HepG2 (cell line): ENCODE data around the gene SLC25A11. TPM values are rescaled to one million over a fixed set of nuclear protein-coding genes. Genes with fewer than 3 reads are reported as not detected.

Experiments used
- ARID4A ChIP-seq: sonication (generic); formaldehyde crosslinking; IDR thresholded peaks from 2 replicates; pipeline ENCODE4 v1.5.0; 2020; ENCODE audit warnings: mild to moderate bottlenecking, missing genetic modification reagents, borderline replicate concordance
- HDAC2 ChIP-seq: sonication (generic); formaldehyde crosslinking; IDR thresholded peaks from 2 replicates; pipeline ENCODE4 v1.4.0; 2020; ENCODE audit warnings: missing genetic modification reagents
- HNRNPLL ChIP-seq: fragments of 200-400 bp; formaldehyde crosslinking; IDR thresholded peaks from 2 replicates; pipeline ENCODE4 v1.6.1; 2017; ENCODE audit warnings: mild to moderate bottlenecking, low read depth, low read length; ENCODE audit not compliant: poor library complexity, severe bottlenecking
- JARID2 ChIP-seq: sonication (generic); formaldehyde crosslinking; IDR thresholded peaks from 2 replicates; pipeline ENCODE4 v1.8.1; 2023; ENCODE audit warnings: missing genetic modification reagents, inconsistent platforms; ENCODE audit not compliant: insufficient replicate concordance
- KAT2B ChIP-seq: fragments of 150-350 bp; IDR thresholded peaks from 2 replicates; pipeline ENCODE4 v1.6.1; 2014; ENCODE audit warnings: low read depth, low read length, borderline replicate concordance
- NFE2 ChIP-seq: sonication (generic); formaldehyde crosslinking; IDR thresholded peaks from 2 replicates; pipeline ENCODE4 v1.4.0; 2020; ENCODE audit warnings: missing genetic modification reagents
- NR2F1 ChIP-seq, 2 experiments: fragments of 450-650 bp in 1 of 2; formaldehyde crosslinking in 1 of 2; IDR thresholded peaks; 2 replicates each; pipeline versions ENCODE4 v1.5.0 to v1.6.1; 2016 to 2020; ENCODE audit warnings: mild to moderate bottlenecking in 1 of 2, missing compliant biosample characterization in 1 of 2, missing genetic modification reagents in 1 of 2, moderate library complexity in 1 of 2
- PAF1 ChIP-seq: IDR thresholded peaks from 2 replicates; pipeline ENCODE4 v1.6.1; 2016; ENCODE audit warnings: missing genetic modification reagents, missing compliant biosample characterization
- POGZ ChIP-seq: sonication (generic); formaldehyde crosslinking; IDR thresholded peaks from 2 replicates; pipeline ENCODE4 v1.4.0; 2020; ENCODE audit warnings: mild to moderate bottlenecking, missing genetic modification reagents
- PTBP1 ChIP-seq: fragments of 200-400 bp; formaldehyde crosslinking; IDR thresholded peaks from 2 replicates; pipeline ENCODE4 v1.6.1; 2018; ENCODE audit warnings: low read length, low read depth; ENCODE audit not compliant: poor library complexity, severe bottlenecking
- SP5 ChIP-seq: IDR thresholded peaks from 2 replicates; pipeline ENCODE4 v1.6.1; 2016; ENCODE audit warnings: low read depth, borderline replicate concordance
- SRSF4 ChIP-seq: fragments of 200-400 bp; formaldehyde crosslinking; IDR thresholded peaks from one replicate; pipeline ENCODE4 v1.6.1; 2018; ENCODE audit warnings: mild to moderate bottlenecking, low read depth, low read length, moderate library complexity; ENCODE audit not compliant: poor library complexity, severe bottlenecking
- TERF1 ChIP-seq: sonication (generic); formaldehyde crosslinking; IDR thresholded peaks from 2 replicates; pipeline ENCODE4 v1.8.0; 2022; ENCODE audit warnings: mild to moderate bottlenecking, missing genetic modification reagents, moderate library complexity
- THAP11 ChIP-seq: IDR thresholded peaks from 2 replicates; pipeline ENCODE4 v1.6.1; 2016; ENCODE audit warnings: missing biosample characterization, missing genetic modification reagents
- ZBTB42 ChIP-seq: sonication (generic); formaldehyde crosslinking; IDR thresholded peaks from 2 replicates; pipeline ENCODE4 v1.5.0; 2020; ENCODE audit warnings: mild to moderate bottlenecking, missing genetic modification reagents
- ZNF296 ChIP-seq: sonication (generic); formaldehyde crosslinking; conservative IDR thresholded peaks from 2 replicates; pipeline ENCODE4 v1.5.0; 2020; ENCODE audit warnings: mild to moderate bottlenecking, missing genetic modification reagents
- ZNF30 ChIP-seq: sonication (generic); formaldehyde crosslinking; IDR thresholded peaks from 2 replicates; pipeline ENCODE4 v1.5.0; 2020; ENCODE audit warnings: mild to moderate bottlenecking, missing genetic modification reagents
- ZNF362 ChIP-seq: sonication (generic); formaldehyde crosslinking; IDR thresholded peaks from 2 replicates; pipeline ENCODE4 v1.4.0; 2020; ENCODE audit warnings: missing genetic modification reagents, mild to moderate bottlenecking, borderline replicate concordance
- ZNF572 ChIP-seq: sonication (generic); formaldehyde crosslinking; IDR thresholded peaks from 2 replicates; pipeline ENCODE4 v1.5.1; 2020; ENCODE audit warnings: mild to moderate bottlenecking, missing genetic modification reagents
- ZNF605 ChIP-seq: sonication (generic); formaldehyde crosslinking; IDR thresholded peaks from 2 replicates; pipeline ENCODE4 v1.8.0; 2022; ENCODE audit warnings: mild to moderate bottlenecking, missing genetic modification reagents
- ZNF724P ChIP-seq: sonication (generic); formaldehyde crosslinking; IDR thresholded peaks from 2 replicates; pipeline ENCODE4 v1.8.0; 2022; ENCODE audit warnings: missing genetic modification reagents, borderline replicate concordance
- ZNF768 ChIP-seq: sonication (generic); formaldehyde crosslinking; IDR thresholded peaks from 2 replicates; pipeline ENCODE4 v1.4.0; 2020; ENCODE audit warnings: missing genetic modification reagents
- ZNF772 ChIP-seq: sonication (generic); formaldehyde crosslinking; IDR thresholded peaks from 2 replicates; pipeline ENCODE4 v1.5.0; 2020; ENCODE audit warnings: mild to moderate bottlenecking, missing genetic modification reagents
- ZSCAN9 ChIP-seq: IDR thresholded peaks from 2 replicates; pipeline ENCODE4 v1.6.1; 2016; ENCODE audit warnings: borderline replicate concordance
- polyA plus RNA-seq, 8 experiments: library from polyadenylated mRNA; depleted of rRNA in 3 of 8; stranded (reverse) in 7 of 8; unstranded in 1 of 8; fragments of >200 nt; fragmentation: Illumina TruSeq in 4 of 8; extraction: Trizol in 4 of 8; gene quantifications; 2 replicates each; pipeline versions ENCODE4 v1.2.1 to v1.2.3, GENCODE V29; 2011 to 2016; ENCODE audit warnings: low read depth in 4 of 8, missing spikeins in 1 of 8, mixed read lengths in 1 of 8; ENCODE audit not compliant: insufficient read depth in 1 of 8
- total RNA-seq, 5 experiments: library from RNA; depleted of rRNA; stranded (reverse); fragments of >200 nt; fragmentation: Illumina TruSeq; extraction: Trizol; gene quantifications; 2 replicates each; pipeline ENCODE4 v1.2.3, GENCODE V29; 2016; ENCODE audit warnings: low read depth in 1 of 5

Gene SLC25A11
- total and polyA plus RNA-seq, 2 of the 13 experiments (the other 11 are each of a cell fraction or from before 2014, with no cell fraction given) = 35.4 to 47.2 TPM

- TF ChIP-seq SRSF4 (no peak), NFE2 (no peak), ZNF572 (no peak), PAF1 (CRISPR knock-in tag) (no peak), PTBP1 (no peak), ZNF772 (CRISPR knock-in tag) (0 out of 2 replicates have a peak, but pooled peaks have one; percentile 9), ZNF362 (CRISPR knock-in tag) (no peak), ZSCAN9 (no peak), JARID2 (CRISPR knock-in tag) (no peak), ZNF605 (CRISPR knock-in tag) (no peak), HNRNPLL (no peak), ZNF296 (no peak), POGZ (CRISPR knock-in tag) (no peak), TERF1 (CRISPR knock-in tag) (no peak), HDAC2 (CRISPR knock-in tag) (no peak), ARID4A (CRISPR knock-in tag) (peak; percentile 15; the same call in 1 of the 2 replicates), ZBTB42 (CRISPR knock-in tag) (no peak; the same call in 1 of the 2 replicates), THAP11 (no peak), ZNF768 (CRISPR knock-in tag) (no peak; the same call in 1 of the 2 replicates), ZNF724P (CRISPR knock-in tag) (no peak), ZNF30 (CRISPR knock-in tag) (no peak), SP5 (no peak), NR2F1 (CRISPR knock-in tag; IDR thresholded peaks at IDR 0.05) (no peak), KAT2B (no peak)
These were observed 891 bp upstream of the SLC25A11 start (continued) for GRCh38 chr17:4940555-4941318.
